Measurements from ENCODE around the gene DAB2IP.
A peak's percentile ranks its signal among the peaks of the same experiment; 100 is the strongest.

Gene DAB2IP

GRCh38 chr9:121694001-121694400, 42.6 kb downstream of the DAB2IP start:
- H3K9me3 ChIP-seq (ENCODE audit: severe bottlenecking): no peaks in the 10 kb centered on the region
- no peaks in the 10 kb centered on the region for H3K27me3 ChIP-seq (ENCODE audit: insufficient read depth, poor library complexity, severe bottlenecking)
- no peak overlapping the region for H3K4me3 ChIP-seq (ENCODE audit: severe bottlenecking)
- no peak overlapping the region for H3K27ac ChIP-seq (ENCODE audit: poor library complexity, severe bottlenecking)
- no peaks in the 10 kb centered on the region for H3K4me1 ChIP-seq (ENCODE audit: insufficient read depth, poor library complexity, severe bottlenecking)
- no peak for ATAC-seq (ENCODE audit: low read depth)
- DNase-seq (ENCODE audit: low spot score): no peak
- no peak for TF ChIP-seq CTCF (IDR thresholded peaks at IDR 0.05; ENCODE audit: poor library complexity, severe bottlenecking)
- no peaks in the 10 kb centered on the region for H3K36me3 ChIP-seq (ENCODE audit: low read depth)

- H3K4me3 ChIP-seq (ENCODE audit: severe bottlenecking): no peak overlapping the region
- DNase-seq (ENCODE audit: low spot score) (no peak), ATAC-seq (ENCODE audit: low read depth) (no peak)
- no peak for TF ChIP-seq CTCF (IDR thresholded peaks at IDR 0.05; ENCODE audit: poor library complexity, severe bottlenecking)
- no peaks in the 10 kb centered on the region for H3K27me3 ChIP-seq (ENCODE audit: insufficient read depth, poor library complexity, severe bottlenecking)
- H3K36me3 ChIP-seq (ENCODE audit: low read depth): no peaks in the 10 kb centered on the region
- H3K9me3 ChIP-seq (ENCODE audit: severe bottlenecking): no peaks in the 10 kb centered on the region
- no peaks in the 10 kb centered on the region for H3K4me1 ChIP-seq (ENCODE audit: insufficient read depth, poor library complexity, severe bottlenecking)
- no peak overlapping the region for H3K27ac ChIP-seq (ENCODE audit: poor library complexity, severe bottlenecking)
Observed at GRCh38 chr9:121694600-121694999, 43.2 kb downstream of the DAB2IP start.

- no peak for TF ChIP-seq CTCF (IDR thresholded peaks at IDR 0.05; ENCODE audit: poor library complexity, severe bottlenecking)
- Histone ChIP-seq H3K4me1 (ENCODE audit: insufficient read depth, poor library complexity, severe bottlenecking) (peaks cover 7% of the 10 kb centered on the region), H3K27me3 (ENCODE audit: insufficient read depth, poor library complexity, severe bottlenecking) (no peaks in the 10 kb centered on the region), H3K4me3 (ENCODE audit: severe bottlenecking) (no peak overlapping the region), H3K36me3 (ENCODE audit: low read depth) (no peaks in the 10 kb centered on the region), H3K27ac (ENCODE audit: poor library complexity, severe bottlenecking) (no peak overlapping the region), H3K9me3 (ENCODE audit: severe bottlenecking) (no peaks in the 10 kb centered on the region)
- ATAC-seq (ENCODE audit: low read depth): no peak
- no peak for DNase-seq (ENCODE audit: low spot score)
Observed at GRCh38 chr9:121696930-121697329, 45.5 kb downstream of the DAB2IP start.

GRCh38 chr9:121698627-121699570, 47.5 kb downstream of the DAB2IP start:
- DNase-seq (ENCODE audit: low spot score): no peak
- no peaks in the 10 kb centered on the region; the same call in 1 of the 2 replicates for H3K36me3 ChIP-seq (ENCODE audit: low read depth)
- H3K4me1 ChIP-seq (ENCODE audit: insufficient read depth, poor library complexity, severe bottlenecking): peaks cover 23% of the 10 kb centered on the region
- H3K9me3 ChIP-seq (ENCODE audit: severe bottlenecking): no peaks in the 10 kb centered on the region
- ATAC-seq (ENCODE audit: low read depth): no peak
- H3K4me3 ChIP-seq (ENCODE audit: severe bottlenecking): peak overlapping the region; percentile 84
- no peaks in the 10 kb centered on the region for H3K27me3 ChIP-seq (ENCODE audit: insufficient read depth, poor library complexity, severe bottlenecking)
- TF ChIP-seq CTCF (IDR thresholded peaks at IDR 0.05; ENCODE audit: poor library complexity, severe bottlenecking): no peak
- H3K27ac ChIP-seq (ENCODE audit: poor library complexity, severe bottlenecking): peak overlapping the region; percentile 89
